Ectodermal cell (in vitro differentiated cells): Measurements from ENCODE around the gene ATP6V0A4.
"Not testable (repeated sequence)": the region's sequence is repeated elsewhere in the genome, so short reads cannot be mapped to it uniquely, and the experiment has no call there.

Experiments
- H3K27ac ChIP-seq: 2 replicates; pipeline ENCODE4 v1.7.0; 2013; ENCODE audit warnings: mild to moderate bottlenecking, low read depth, low read length; ENCODE audit not compliant: insufficient read depth, poor library complexity, severe bottlenecking
- H3K27me3 ChIP-seq: 2 replicates; pipeline ENCODE4 v1.7.0; 2013; ENCODE audit warnings: mild to moderate bottlenecking, low read length; ENCODE audit not compliant: insufficient read depth, control insufficient read depth, poor library complexity, severe bottlenecking
- H3K36me3 ChIP-seq: one replicate; pipeline ENCODE4 v1.7.0; 2013; ENCODE audit warnings: low read length; ENCODE audit not compliant: control insufficient read depth, insufficient read depth
- H3K4me1 ChIP-seq: one replicate; pipeline ENCODE4 v1.7.0; 2013; ENCODE audit warnings: low read length; ENCODE audit not compliant: control insufficient read depth, insufficient read depth
- H3K4me3 ChIP-seq: 2 replicates; pipeline ENCODE4 v1.7.0; 2013; ENCODE audit warnings: low read depth, low read length, control low read depth; ENCODE audit not compliant: insufficient read depth
- H3K9me3 ChIP-seq: 2 replicates; pipeline ENCODE4 v1.7.0; 2013; ENCODE audit warnings: mild to moderate bottlenecking, low read length, moderate library complexity; ENCODE audit not compliant: control insufficient read depth
- WGBS, 2 experiments: methylation state at CpG; one replicate each; pipeline ENCODE4 v1.1.7; 2013; ENCODE audit warnings: missing lambda C conversion rate in 2 of 2; 5-methylcytosine and 5-hydroxymethylcytosine counted together

ATP6V0A4 gene

DNA sequence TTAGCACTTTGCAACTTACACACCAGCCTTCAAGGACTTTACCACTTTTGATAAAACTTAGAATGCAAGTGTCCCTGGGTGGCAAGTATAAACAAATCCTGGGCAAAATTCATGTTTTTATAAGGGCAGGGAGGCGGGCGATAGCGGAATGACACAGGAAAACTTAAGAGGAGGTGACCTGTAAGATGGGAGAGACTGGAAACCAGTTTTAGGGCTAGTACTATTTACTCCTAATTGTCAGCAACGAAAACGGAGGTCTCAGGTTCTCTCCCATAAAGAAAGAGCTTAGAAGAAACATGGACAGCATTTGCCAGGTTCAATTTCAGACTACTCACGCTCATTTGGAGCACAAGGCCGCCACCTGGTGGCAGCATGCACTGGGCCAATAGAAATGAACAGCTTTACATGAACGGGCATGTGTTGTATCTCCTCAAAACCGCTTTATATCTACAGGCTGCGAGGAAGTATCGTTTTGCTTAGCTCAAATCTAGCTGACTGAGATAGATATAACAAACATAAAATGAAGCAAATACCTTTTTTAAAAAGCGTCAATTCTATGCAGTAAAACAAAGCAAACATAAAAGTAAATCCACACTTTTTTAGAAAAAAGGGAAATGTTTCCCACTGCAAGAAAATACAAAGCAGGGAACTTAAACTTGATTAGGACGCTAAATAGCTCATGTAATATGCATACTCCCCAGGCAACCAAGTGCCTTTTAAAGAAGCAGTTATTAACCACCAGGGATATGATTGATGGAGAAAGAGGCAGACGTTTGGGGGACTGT is 59.3 kb downstream of the ATP6V0A4 start:
- no peak overlapping the region for H3K27ac ChIP-seq
- no peaks in the 10 kb centered on the region for H3K36me3 ChIP-seq
- no peaks in the 10 kb centered on the region for H3K9me3 ChIP-seq
- no peak overlapping the region for H3K4me3 ChIP-seq
- H3K27me3 ChIP-seq = no peaks in the 10 kb centered on the region
- H3K4me1 ChIP-seq = no peaks in the 10 kb centered on the region
- 45 to 49% methylated on average over 12 to 13 of the region's 14 CpGs for WGBS, 2 experiments

- H3K4me3 ChIP-seq = no peak overlapping the region
- H3K9me3 ChIP-seq = no peaks in the 10 kb centered on the region
- H3K27me3 ChIP-seq = no peaks in the 10 kb centered on the region
- H3K4me1 ChIP-seq = no peaks in the 10 kb centered on the region
- 81 to 90% methylated on average over 3 of the region's 3 CpGs for WGBS, 2 experiments
- H3K27ac ChIP-seq = no peak overlapping the region
- H3K36me3 ChIP-seq = no peaks in the 10 kb centered on the region
Observed at GRCh38 chr7:138738114-138738513, 59.9 kb downstream of the ATP6V0A4 start.

DNA sequence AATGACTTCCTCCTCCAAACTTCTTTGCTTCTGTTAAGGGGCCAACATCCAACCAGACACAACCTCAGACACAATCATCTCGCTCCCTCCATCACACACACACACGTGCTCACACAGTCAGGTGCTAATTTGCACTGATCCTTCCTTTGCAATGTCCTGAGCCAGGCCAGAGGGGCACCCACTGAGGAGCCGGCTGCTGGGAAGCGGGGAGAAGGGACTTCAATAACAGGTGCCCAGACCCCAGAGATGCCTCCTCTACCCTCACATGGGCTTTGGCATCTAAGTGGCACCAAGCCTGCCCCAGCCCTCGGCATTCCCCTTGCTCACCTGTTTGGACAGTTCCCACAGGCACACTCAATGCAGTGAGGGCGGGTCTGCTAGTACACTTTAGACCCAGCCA is 62.6 kb downstream of the ATP6V0A4 start:
- Histone ChIP-seq H3K27ac (no peak overlapping the region), H3K36me3 (no peaks in the 10 kb centered on the region), H3K4me1 (no peaks in the 10 kb centered on the region), H3K9me3 (no peaks in the 10 kb centered on the region), H3K27me3 (no peaks in the 10 kb centered on the region), H3K4me3 (no peak overlapping the region)
- WGBS, 2 experiments = 70 to 71% methylated on average over 6 of the region's 6 CpGs

GRCh38 chr7:138731733-138732132 is 66.3 kb downstream of the ATP6V0A4 start:
- WGBS, 2 experiments = 95 to 96% methylated on average over 5 of the region's 5 CpGs
- not testable (repeated sequence) for H3K27ac ChIP-seq, H3K9me3 ChIP-seq, H3K36me3 ChIP-seq, H3K4me3 ChIP-seq, H3K27me3 ChIP-seq, H3K4me1 ChIP-seq

- H3K36me3 ChIP-seq = no peaks in the 10 kb centered on the region
Observed at GRCh38 chr7:138729444-138729843, 68.6 kb downstream of the ATP6V0A4 start.

GRCh38 chr7:138727336-138728099 is 70.5 kb downstream of the ATP6V0A4 start:
- H3K36me3 ChIP-seq = no peaks in the 10 kb centered on the region
- H3K27ac ChIP-seq = no peak overlapping the region
- no peak overlapping the region for H3K4me3 ChIP-seq
- WGBS, 2 experiments = 93 to 96% methylated on average over 10 of the region's 10 CpGs
- no peaks in the 10 kb centered on the region for H3K9me3 ChIP-seq
- no peaks in the 10 kb centered on the region for H3K4me1 ChIP-seq
- no peaks in the 10 kb centered on the region for H3K27me3 ChIP-seq

More at GRCh38 chr7:138729444-138729843, 68.6 kb downstream of the ATP6V0A4 start:
- no peaks in the 10 kb centered on the region for H3K4me1 ChIP-seq
- H3K27ac ChIP-seq = no peak overlapping the region
- H3K9me3 ChIP-seq = no peaks in the 10 kb centered on the region
- H3K27me3 ChIP-seq = no peaks in the 10 kb centered on the region
- no peak overlapping the region for H3K4me3 ChIP-seq
- WGBS, 2 experiments = 90 to 91% methylated on average over 9 of the region's 9 CpGs

DNA sequence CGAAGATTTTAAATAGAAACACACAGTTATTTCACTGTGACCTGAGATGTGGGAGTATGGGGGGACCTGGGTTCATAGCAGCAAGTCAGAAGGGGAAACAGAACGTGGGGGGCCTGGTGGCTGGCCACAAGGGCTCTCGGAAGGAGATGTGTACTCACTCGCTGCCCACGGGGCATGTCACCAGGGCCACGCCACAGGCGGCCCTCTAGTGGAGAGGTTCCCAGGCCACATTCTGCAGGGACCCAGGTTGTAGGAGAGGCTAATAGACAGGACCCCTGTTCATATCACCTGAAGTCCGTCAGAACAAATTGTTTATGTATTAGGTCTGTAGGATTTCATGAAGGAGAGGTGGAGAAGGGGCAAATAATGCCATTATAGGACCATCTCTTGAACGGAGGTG is 71.7 kb downstream of the ATP6V0A4 start:
- Histone ChIP-seq H3K4me3 (no peak overlapping the region), H3K36me3 (no peaks in the 10 kb centered on the region), H3K9me3 (no peaks in the 10 kb centered on the region), H3K27ac (no peak overlapping the region), H3K27me3 (no peaks in the 10 kb centered on the region), H3K4me1 (no peaks in the 10 kb centered on the region)
- 80 to 84% methylated on average over 9 of the region's 9 CpGs for WGBS, 2 experiments

GRCh38 chr7:138720286-138720685 is 77.7 kb downstream of the ATP6V0A4 start:
- no peaks in the 10 kb centered on the region for H3K27me3 ChIP-seq
- no peak overlapping the region for H3K4me3 ChIP-seq
- no peaks in the 10 kb centered on the region for H3K9me3 ChIP-seq
- WGBS, 2 experiments = 83 to 86% methylated on average over 4 of the region's 4 CpGs
- H3K27ac ChIP-seq = no peak overlapping the region
- H3K4me1 ChIP-seq = no peaks in the 10 kb centered on the region
- no peaks in the 10 kb centered on the region for H3K36me3 ChIP-seq

DNA sequence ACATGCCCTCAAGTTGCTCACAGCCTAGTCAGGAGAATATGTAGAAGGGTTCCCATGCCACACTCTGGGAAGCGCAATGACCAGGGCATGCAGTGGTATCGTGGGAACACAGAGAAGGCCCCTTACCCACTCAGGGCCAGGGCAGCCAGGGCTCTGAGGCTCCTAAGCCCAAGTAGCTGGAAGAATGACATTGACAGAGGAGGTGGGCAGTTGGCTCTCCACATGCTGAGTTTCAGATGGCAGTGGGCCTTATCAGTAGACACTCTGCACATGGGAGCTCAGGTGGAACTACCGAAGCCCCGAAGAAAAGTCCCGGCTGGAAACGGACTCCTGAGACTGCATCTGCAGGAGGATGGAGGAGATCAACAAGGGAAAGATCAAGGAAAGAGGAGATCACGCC is 81.1 kb downstream of the ATP6V0A4 start:
- no peaks in the 10 kb centered on the region for H3K27me3 ChIP-seq
- no peak overlapping the region for H3K4me3 ChIP-seq
- H3K4me1 ChIP-seq = no peaks in the 10 kb centered on the region
- H3K9me3 ChIP-seq = no peaks in the 10 kb centered on the region
- 96% methylated on average over 7 of the region's 7 CpGs for WGBS, 2 experiments
- no peaks in the 10 kb centered on the region for H3K36me3 ChIP-seq
- H3K27ac ChIP-seq = no peak overlapping the region

DNA sequence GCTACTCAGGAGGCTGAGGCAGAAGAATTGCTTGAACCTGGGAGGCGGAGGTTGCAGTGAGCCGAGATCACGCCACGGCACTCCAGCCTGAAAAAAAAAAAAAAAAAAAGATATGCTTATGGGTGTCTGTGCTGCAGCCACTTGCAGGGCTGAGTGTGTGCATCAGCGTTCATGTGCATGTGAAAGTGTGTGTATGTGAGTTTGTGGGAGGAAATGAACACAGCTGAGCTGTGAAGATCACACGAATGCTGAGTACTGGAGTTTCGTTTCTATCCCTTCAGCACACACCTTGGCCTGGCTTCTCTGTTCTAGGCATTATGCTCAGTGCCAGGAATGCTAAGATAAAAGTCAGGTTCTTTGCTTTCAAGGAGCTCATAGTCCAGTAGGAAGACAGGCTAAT is 84.8 kb downstream of the ATP6V0A4 start:
- H3K27ac ChIP-seq = no peak overlapping the region
- H3K27me3 ChIP-seq = no peaks in the 10 kb centered on the region
- H3K9me3 ChIP-seq = no peaks in the 10 kb centered on the region
- no peaks in the 10 kb centered on the region for H3K4me1 ChIP-seq
- no peaks in the 10 kb centered on the region for H3K36me3 ChIP-seq
- 85 to 89% methylated on average over 7 of the region's 7 CpGs for WGBS, 2 experiments
- no peak overlapping the region for H3K4me3 ChIP-seq
